H1 (cell line): Measurements from ENCODE around the gene KCNG3. TPM values are rescaled to one million over a fixed set of nuclear protein-coding genes. Genes with fewer than 3 reads are reported as not detected.

Source experiments
- CTCF ChIA-PET: fragments of 300-600 bp; sonication (Branson Sonifier 250); formaldehyde crosslinking; loops from one replicate; lab custom pipeline; 2021; ENCODE audit not compliant: partially characterized antibody; lab: Charles Lee
- POLR2A ChIA-PET: fragments of 300-600 bp; sonication (Branson Sonifier 250); formaldehyde crosslinking; loops from one replicate; lab custom pipeline; 2021; ENCODE audit warnings: inconsistent platforms; ENCODE audit not compliant: partially characterized antibody; lab: Charles Lee
- DNase-seq, 2 experiments: peaks; one replicate each; pipeline versions ENCODE4 v3.0.0 to v3.0.0-alpha.2; 2010 to 2022; ENCODE audit warnings: low spot score in 2 of 2, low read depth in 1 of 2, mixed read lengths in 1 of 2
- FAIRE-seq: peaks from 2 replicates; lab custom pipeline; 2011; peaks lifted over from hg19 to GRCh38; lab: Jason Lieb, UNC
- H2AFZ ChIP-seq: 2 replicates; pipeline ENCODE4 v1.8.1; 2012; ENCODE audit warnings: low read length, inconsistent platforms
- H2AK5ac ChIP-seq: 2 replicates; pipeline ENCODE4 v1.6.1; 2013; ENCODE audit warnings: low read depth, low read length
- H2BK120ac ChIP-seq: replicated peaks from 2 replicates; pipeline ENCODE3; 2013; ENCODE audit warnings: low read depth, low read length, inconsistent platforms
- H2BK12ac ChIP-seq: 2 replicates; pipeline ENCODE4 v1.6.1; 2013; ENCODE audit warnings: low read depth, low read length
- H2BK15ac ChIP-seq: 2 replicates; pipeline ENCODE4 v1.6.1; 2013; ENCODE audit warnings: low read length
- H2BK20ac ChIP-seq: 2 replicates; pipeline ENCODE4 v1.6.1; 2013; ENCODE audit warnings: low read length
- H2BK5ac ChIP-seq: 2 replicates; pipeline ENCODE4 v1.6.1; 2013; ENCODE audit warnings: low read depth, low read length
- H3K14ac ChIP-seq: 2 replicates; pipeline ENCODE4 v1.6.1; 2013; ENCODE audit warnings: inconsistent platforms; ENCODE audit not compliant: insufficient read length
- H3K18ac ChIP-seq: 2 replicates; pipeline ENCODE4 v1.6.1; 2013; ENCODE audit warnings: low read length; ENCODE audit errors: extremely low read depth
- H3K23ac ChIP-seq: 2 replicates; pipeline ENCODE4 v1.6.1; 2013; ENCODE audit warnings: inconsistent platforms; ENCODE audit not compliant: insufficient read length
- H3K23me2 ChIP-seq: 2 replicates; pipeline ENCODE4 v1.6.1; 2013; ENCODE audit warnings: low read depth, low read length
- H3K27ac ChIP-seq: 2 replicates; pipeline ENCODE4 v1.6.1; 2011; ENCODE audit warnings: low read depth, low read length, inconsistent platforms
- H3K27me3 ChIP-seq, 4 experiments: replicated peaks in 1 of 4; 1 replicate in 1 of 4; 2 replicates in 3 of 4; pipeline versions ENCODE4 v1.6.1 to v1.8.1; 2011 to 2013; ENCODE audit warnings: low read length in 3 of 4, mild to moderate bottlenecking in 3 of 4, inconsistent platforms in 2 of 4, mixed read lengths in 2 of 4, moderate library complexity in 1 of 4; ENCODE audit not compliant: control insufficient read depth in 3 of 4, insufficient read depth in 3 of 4; ENCODE audit errors: extremely low read depth in 1 of 4
- H3K36me3 ChIP-seq, 4 experiments: 2 replicates each; pipeline versions ENCODE4 v1.6.1 to v1.8.1; 2011 to 2013; ENCODE audit warnings: mild to moderate bottlenecking in 4 of 4, low read length in 3 of 4, moderate library complexity in 2 of 4, control low read depth in 1 of 4, inconsistent platforms in 1 of 4; ENCODE audit not compliant: insufficient read depth in 4 of 4, control insufficient read depth in 2 of 4
- H3K4ac ChIP-seq: replicated peaks from 2 replicates; pipeline ENCODE3; 2013; ENCODE audit warnings: low read length, low read depth, mixed read lengths, inconsistent platforms; ENCODE audit not compliant: insufficient read length
- H3K4me1 ChIP-seq, 4 experiments: replicated peaks in 1 of 4; 1 replicate in 1 of 4; 2 replicates in 3 of 4; pipeline versions ENCODE4 v1.6.1 to v1.8.1; 2011 to 2013; ENCODE audit warnings: low read length in 3 of 4, inconsistent platforms in 2 of 4, mixed read lengths in 1 of 4; ENCODE audit not compliant: insufficient read depth in 4 of 4, control insufficient read depth in 3 of 4
- H3K4me2 ChIP-seq, 2 experiments: 2 replicates each; pipeline versions ENCODE4 v1.6.1 to v1.8.1; 2011 to 2013; ENCODE audit warnings: low read depth in 2 of 2, low read length in 2 of 2, control low read depth in 1 of 2, inconsistent platforms in 1 of 2, mild to moderate bottlenecking in 1 of 2; ENCODE audit not compliant: insufficient read depth in 1 of 2
- H3K4me3 ChIP-seq, 4 experiments: fragments of 200-600, 300-600 bp in 1 of 4; sonication (generic), shearing (Covaris generic), sonication (Bioruptor Twin) in 1 of 4; 2 replicates each; pipeline versions ENCODE4 v1.5.1 to v1.8.1; 2011 to 2016; ENCODE audit warnings: low read length in 4 of 4, low read depth in 3 of 4, control low read depth in 2 of 4, inconsistent platforms in 2 of 4, mild to moderate bottlenecking in 2 of 4, mixed read lengths in 1 of 4, moderate library complexity in 1 of 4; ENCODE audit not compliant: insufficient read depth in 2 of 4; ENCODE audit errors: extremely low read depth in 1 of 4
- H3K56ac ChIP-seq: replicated peaks from 2 replicates; pipeline ENCODE3; 2013; ENCODE audit warnings: low read depth, mild to moderate bottlenecking, mixed read lengths, low read length, inconsistent platforms; ENCODE audit not compliant: insufficient read length
- H3K79me1 ChIP-seq: 2 replicates; pipeline ENCODE4 v1.6.1; 2013; ENCODE audit warnings: low read depth, low read length, control low read depth
- H3K79me2 ChIP-seq, 2 experiments: 2 replicates each; pipeline versions ENCODE4 v1.6.1 to v1.8.1; 2012 to 2013; ENCODE audit warnings: low read length in 2 of 2, mild to moderate bottlenecking in 2 of 2, inconsistent platforms in 1 of 2; ENCODE audit not compliant: insufficient read depth in 2 of 2, control insufficient read depth in 1 of 2
- H3K9ac ChIP-seq, 4 experiments: replicated peaks in 1 of 4; 1 replicate in 1 of 4; 2 replicates in 3 of 4; pipeline versions ENCODE4 v1.6.1 to v1.8.1; 2011 to 2013; ENCODE audit warnings: low read depth in 3 of 4, low read length in 3 of 4, control low read depth in 2 of 4, mild to moderate bottlenecking in 2 of 4, moderate library complexity in 2 of 4, inconsistent platforms in 1 of 4; ENCODE audit errors: extremely low read depth in 1 of 4
- H3K9me3 ChIP-seq, 2 experiments: 2 replicates each; pipeline versions ENCODE4 v1.6.1 to v1.8.1; 2012 to 2013; ENCODE audit warnings: mild to moderate bottlenecking in 2 of 2, moderate library complexity in 2 of 2, control low read depth in 1 of 2, inconsistent platforms in 1 of 2, low read depth in 1 of 2, low read length in 1 of 2, mixed read lengths in 1 of 2; ENCODE audit not compliant: insufficient read depth in 2 of 2
- H4K20me1 ChIP-seq, 2 experiments: replicated peaks in 1 of 2; 2 replicates each; pipeline versions ENCODE3 to v1.8.1; 2011 to 2013; ENCODE audit warnings: inconsistent platforms in 2 of 2, low read length in 2 of 2, mild to moderate bottlenecking in 1 of 2; ENCODE audit not compliant: insufficient read depth in 2 of 2, control insufficient read depth in 1 of 2
- H4K5ac ChIP-seq: 2 replicates; pipeline ENCODE4 v1.6.1; 2013; ENCODE audit warnings: low read length, low read depth, mixed read lengths, inconsistent platforms; ENCODE audit not compliant: insufficient read length
- H4K8ac ChIP-seq: 2 replicates; pipeline ENCODE4 v1.8.0; 2013; ENCODE audit warnings: mild to moderate bottlenecking, moderate library complexity, low read length, inconsistent platforms; ENCODE audit not compliant: insufficient read depth; ENCODE audit errors: extremely low read depth
- H4K91ac ChIP-seq: replicated peaks from 2 replicates; pipeline ENCODE3; 2013; ENCODE audit warnings: low read length, mixed read lengths, inconsistent platforms; ENCODE audit not compliant: insufficient read length
- ASH2L ChIP-seq: fragments of 200-600, 300-600 bp; sonication (generic); IDR thresholded peaks from one replicate; pipeline ENCODE4 v1.7.1; 2017; ENCODE audit warnings: low read length
- EP300 ChIP-seq, 2 experiments: IDR thresholded peaks; 1 replicate in 1 of 2; 2 replicates in 1 of 2; pipeline ENCODE4 v1.6.1; 2011 to 2012; ENCODE audit warnings: low read depth in 2 of 2, low read length in 2 of 2, mild to moderate bottlenecking in 2 of 2, borderline replicate concordance in 1 of 2, inconsistent platforms in 1 of 2, moderate library complexity in 1 of 2
- GTF2F1 ChIP-seq: IDR thresholded peaks from 2 replicates; pipeline ENCODE4 v1.6.1; 2012; ENCODE audit warnings: low read depth, low read length, improper control_type of control experiment, borderline replicate concordance
- HDAC2 ChIP-seq, 2 experiments: fragments of 300-600 bp in 1 of 2; sonication (generic) in 1 of 2; IDR thresholded peaks; 2 replicates each; pipeline ENCODE4 v1.6.1; 2011 to 2012; ENCODE audit warnings: low read depth in 2 of 2, low read length in 2 of 2, mild to moderate bottlenecking in 2 of 2, moderate library complexity in 2 of 2, borderline replicate concordance in 1 of 2, inconsistent platforms in 1 of 2
- MAFK ChIP-seq: IDR thresholded peaks from 2 replicates; pipeline ENCODE4 v1.6.1; 2012; ENCODE audit warnings: low read depth, mild to moderate bottlenecking, improper control_type of control experiment, low read length
- SIN3A ChIP-seq, 2 experiments: IDR thresholded peaks in 1 of 2; conservative IDR thresholded peaks in 1 of 2; 2 replicates each; pipeline ENCODE4 v1.6.1; 2011 to 2012; ENCODE audit warnings: low read length in 2 of 2, improper control_type of control experiment in 1 of 2, low read depth in 1 of 2, mild to moderate bottlenecking in 1 of 2
- SIX5 ChIP-seq: IDR thresholded peaks from 2 replicates; pipeline ENCODE4 v1.6.1; 2011; ENCODE audit warnings: mild to moderate bottlenecking, low read depth, low read length
- SRF ChIP-seq: IDR thresholded peaks from 2 replicates; pipeline ENCODE4 v1.6.1; 2011; ENCODE audit warnings: mild to moderate bottlenecking, low read depth, low read length, moderate library complexity
- WGBS, 2 experiments: shearing (Covaris generic) in 1 of 2; methylation state at CpG; one replicate each; pipeline versions ENCODE4 v1.1.6 to v1.1.7; 2013 to 2015; ENCODE audit warnings: low lambda C conversion rate in 2 of 2, mixed read lengths in 2 of 2, inconsistent platforms in 1 of 2, low coverage in 1 of 2, missing lambda C conversion rate in 1 of 2; ENCODE audit not compliant: insufficient replicate concordance in 2 of 2, insufficient coverage in 1 of 2, insufficient read length in 1 of 2; ENCODE audit errors: extremely low coverage in 1 of 2, missing lambda C conversion rate in 1 of 2; 5-methylcytosine and 5-hydroxymethylcytosine counted together
- polyA plus RNA-seq, 7 experiments: library from polyadenylated mRNA; depleted of rRNA in 3 of 7; stranded (reverse) in 5 of 7; unstranded in 2 of 7; fragments of >200 nt in 5 of 7; fragments of 200-250 nt in 2 of 7; gene quantifications; 1 replicate in 5 of 7; 2 replicates in 1 of 7; 4 replicates in 1 of 7; pipeline versions ENCODE4 v1.2.1 to v1.2.3, GENCODE V29; 2011 to 2013; ENCODE audit warnings: missing spikeins in 2 of 7, mixed read lengths in 2 of 7
- total RNA-seq: library from RNA; stranded (reverse); fragmentation: NEBNext Ultra II Directional; extraction: Animal tissue kit (Norgen Biotek cat#: 25700); gene quantifications from 2 replicates; pipeline ENCODE4 v1.2.1, GENCODE V29; 2021

Gene KCNG3
- total and polyA plus RNA-seq, 2 of the 8 experiments (the other 6 are each of a cell fraction or from before 2014, with no cell fraction given), result 8.1 to 21.3 TPM

GRCh38 chr2:42510608-42511243 is 16.9 kb upstream of the KCNG3 start:
- Histone ChIP-seq H2AK5ac (no peak overlapping the region), H3K79me1 (no peaks in the 10 kb centered on the region), H3K4ac (no peak overlapping the region), H3K4me2 (no peak overlapping the region; a peak in 1 of 4 replicates), H3K23me2 (no peaks in the 10 kb centered on the region), H3K14ac (no peak overlapping the region), H2BK20ac (no peak overlapping the region), H3K9ac (no peak overlapping the region), H2BK12ac (no peak overlapping the region), H4K5ac (no peak overlapping the region), H4K91ac (no peak overlapping the region)
- WGBS, 2 experiments, result 58% methylated on average over 2 of the region's 2 CpGs; no CpG with 5 or more reads in 1 of the 2 experiments
- no peak for DNase-seq
- POLR2A ChIA-PET, result interaction anchor here (1.2 to 2.3 kb wide), 2 partner anchors 17 to 66 kb away, joined by 4 to 8 read pairs; partner anchors contain the start of gene KCNG3
- TF ChIP-seq HDAC2 (IDR thresholded peaks at IDR 0.05; ENCODE audit: borderline replicate concordance in 1 of 2, low read depth in 2 of 2, low read length in 2 of 2) (no peak), EP300 (IDR thresholded peaks at IDR 0.05; ENCODE audit: borderline replicate concordance in 1 of 2, low read depth in 2 of 2, low read length in 2 of 2) (no peak), SIN3A (conservative IDR thresholded peaks at IDR 0.05 in 1 of 2, IDR thresholded peaks at IDR 0.05 in 1 of 2; ENCODE audit: low read depth in 1 of 2, low read length in 2 of 2) (no peak), MAFK (no peak), SIX5 (no peak), GTF2F1 (no peak), ASH2L (no peak), SRF (no peak)
- TF ChIP-seq, all 59 proteins: peak for 0
- no peak overlapping the region for H3K56ac ChIP-seq
- H4K8ac ChIP-seq, result no peak overlapping the region
- no peak overlapping the region for H2BK15ac ChIP-seq
- H3K18ac ChIP-seq, result no peak overlapping the region
- no peaks in the 10 kb centered on the region for H3K27me3 ChIP-seq
- no peak overlapping the region for H2BK5ac ChIP-seq
- H3K9me3 ChIP-seq, result no peaks in the 10 kb centered on the region
- no peak overlapping the region for H3K27ac ChIP-seq
- no peak overlapping the region for H3K23ac ChIP-seq
- H3K4me3 ChIP-seq, result no peak overlapping the region
- H2BK120ac ChIP-seq, result no peak overlapping the region
- CTCF ChIA-PET, result interaction anchor here (0.5 to 2.4 kb wide), 7 partner anchors 13 to 166 kb away, joined by 3 to 10 read pairs (median 3); no protein-coding TSS in a partner anchor
- no peaks in the 10 kb centered on the region for H3K36me3 ChIP-seq
- H3K4me1 ChIP-seq, result 0 out of 7 replicates have a peak, but pooled peaks cover 0 to 3% (median 0%) of the 10 kb centered on the region in 4 experiments
- H2AFZ ChIP-seq, result no peak overlapping the region
- no peak for FAIRE-seq
- H4K20me1 ChIP-seq, result no peaks in the 10 kb centered on the region
- no peaks in the 10 kb centered on the region for H3K79me2 ChIP-seq
